NT2/D1 (cell line): ENCODE measurements around the gene TMEM207.

Source experiments
- YY1 ChIP-seq: IDR thresholded peaks from 2 replicates; pipeline ENCODE4 v1.6.1; 2011; ENCODE audit not compliant: insufficient read length, insufficient read depth
- ZNF274 ChIP-seq: IDR thresholded peaks from 2 replicates; pipeline ENCODE4 v1.6.1; 2011; ENCODE audit warnings: mild to moderate bottlenecking, low read depth, low read length

GRCh38 chr3:190492966-190493365, 43.3 kb upstream of the TMEM207 start:
- TF ChIP-seq YY1 (no peak), ZNF274 (no peak)
